ENCODE results near the gene MED29.

Gene MED29

GRCh38 chr19:39390751-39391437 is at the start of gene MED29, which contains the start of gene PAF1:
TSS of gene MED29 (plus strand) at chr19:39391378. CDS start at chr19:39391423, 45 bp downstream.
TSS of gene PAF1 (minus strand) at chr19:39391106. CDS start at chr19:39390864, 242 bp downstream.
- DNase-seq (ENCODE audit: extremely low read depth in 1 of 2, low read depth in 1 of 2), result peak; percentile 89 to 96

- peak; percentile 99 for DNase-seq (ENCODE audit: extremely low read depth in 1 of 2, low read depth in 1 of 2)
Observed at GRCh38 chr19:39341719-39342604, 49.2 kb upstream of the MED29 start, which contains the start of gene SAMD4B. TSS of gene SAMD4B (plus strand) at chr19:39342421. CDS start at chr19:39356894, 14,473 bp downstream.

GRCh38 chr19:39342647-39343305 is 48.4 kb upstream of the MED29 start:
- no peak for DNase-seq (ENCODE audit: extremely low read depth in 1 of 2, low read depth in 1 of 2)

- DNase-seq (ENCODE audit: extremely low read depth in 1 of 2, low read depth in 1 of 2), result no peak
Observed at GRCh38 chr19:39345956-39346355, 45.2 kb upstream of the MED29 start.

GRCh38 chr19:39347332-39348164 is 43.6 kb upstream of the MED29 start:
- no peak for DNase-seq (ENCODE audit: extremely low read depth in 1 of 2, low read depth in 1 of 2)

GRCh38 chr19:39349326-39349725 is 41.9 kb upstream of the MED29 start:
- no peak for DNase-seq (ENCODE audit: extremely low read depth in 1 of 2, low read depth in 1 of 2)

- DNase-seq (ENCODE audit: extremely low read depth in 1 of 2, low read depth in 1 of 2), result no peak
Observed at GRCh38 chr19:39350156-39350555, 41.0 kb upstream of the MED29 start.

- peak in 1 of 2 donors; percentile 61 for DNase-seq (ENCODE audit: extremely low read depth in 1 of 2, low read depth in 1 of 2)
Observed at GRCh38 chr19:39351537-39352064, 39.6 kb upstream of the MED29 start.

GRCh38 chr19:39352381-39353255 is 38.6 kb upstream of the MED29 start:
- DNase-seq (ENCODE audit: extremely low read depth in 1 of 2, low read depth in 1 of 2), result no peak

GRCh38 chr19:39355253-39355652 is 35.9 kb upstream of the MED29 start:
- DNase-seq (ENCODE audit: extremely low read depth in 1 of 2, low read depth in 1 of 2), result no peak

GRCh38 chr19:39356073-39356472 is 35.1 kb upstream of the MED29 start:
- DNase-seq (ENCODE audit: extremely low read depth in 1 of 2, low read depth in 1 of 2), result no peak

GRCh38 chr19:39356647-39357046 is 34.5 kb upstream of the MED29 start:
- DNase-seq (ENCODE audit: extremely low read depth in 1 of 2, low read depth in 1 of 2), result no peak

GRCh38 chr19:39359026-39359425 is 32.2 kb upstream of the MED29 start:
- DNase-seq (ENCODE audit: extremely low read depth in 1 of 2, low read depth in 1 of 2), result no peak

GRCh38 chr19:39360599-39360998 is 30.6 kb upstream of the MED29 start:
- DNase-seq (ENCODE audit: extremely low read depth in 1 of 2, low read depth in 1 of 2), result no peak

GRCh38 chr19:39362682-39363657 is 28.2 kb upstream of the MED29 start:
- no peak for DNase-seq (ENCODE audit: extremely low read depth in 1 of 2, low read depth in 1 of 2)

GRCh38 chr19:39363901-39364457 is 27.2 kb upstream of the MED29 start:
- no peak for DNase-seq (ENCODE audit: extremely low read depth in 1 of 2, low read depth in 1 of 2)

- no peak for DNase-seq (ENCODE audit: extremely low read depth in 1 of 2, low read depth in 1 of 2)
Observed at GRCh38 chr19:39365531-39365930, 25.6 kb upstream of the MED29 start.

GRCh38 chr19:39369200-39369599 is 22.0 kb upstream of the MED29 start:
- DNase-seq (ENCODE audit: extremely low read depth in 1 of 2, low read depth in 1 of 2), result no peak

Data from stimulated activated CD8-positive, alpha-beta memory T cell treated with anti-CD3 and anti-CD28 coated beads, Interleukin-7, amount 100 ng/mL, for 48 hours (primary cell).